ENCODE data around the gene ACOT9. TPM values are rescaled to one million over a fixed set of nuclear protein-coding genes. Genes with fewer than 3 reads are reported as not detected.

ACOT9 gene
- total and polyA plus RNA-seq, 2 donors (not counting 3 experiments of a cell fraction or from before 2014, with no cell fraction given): 38.4 to 83.1 TPM

DNA sequence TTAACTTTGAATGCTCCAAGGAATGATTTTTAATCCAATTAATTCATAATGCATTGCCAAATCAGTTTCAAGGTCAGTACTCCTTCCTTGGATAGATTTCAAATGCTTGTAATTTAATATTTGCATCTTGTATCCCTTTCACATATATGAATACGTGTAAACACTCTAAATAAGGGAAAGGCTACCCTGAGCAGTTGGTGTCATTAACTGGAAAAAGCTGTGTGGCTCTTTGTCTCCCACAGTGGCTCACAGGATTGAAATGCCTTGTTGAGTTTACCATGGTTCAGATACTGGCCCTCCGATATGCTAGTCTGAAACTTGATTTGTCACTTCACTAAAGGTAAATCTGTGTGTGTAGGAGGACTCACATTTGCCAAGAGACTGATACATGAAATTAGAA is 16.7 kb upstream of the ACOT9 start:
- intact Hi-C loops (cut with micrococcal nuclease): no loop called here
- no TSS peak for BruUV-seq (replicated peaks)
- H3K9me3 ChIP-seq (replicated peaks; ENCODE audit: control insufficient read depth, insufficient read depth, low read length): no peaks in the 10 kb centered on the region

More for the DNA sequence above, 16.7 kb upstream of the ACOT9 start:
- DNase-seq (ENCODE audit: low read depth, low spot score) (no peak), FAIRE-seq (peak; percentile 28)
- Histone ChIP-seq H3K9me1 (replicated peaks; ENCODE audit: control insufficient read depth, extremely low read depth, insufficient read depth, low read length) (no peaks in the 10 kb centered on the region), H3K27ac (ENCODE audit: insufficient read depth, low read depth, low read length) (no peak overlapping the region), H3K9ac (replicated peaks; ENCODE audit: extremely low read depth, insufficient read depth, low read length) (no peak overlapping the region), H3K27me3 (ENCODE audit: control insufficient read depth in 2 of 2, insufficient read depth in 2 of 2, low read length in 2 of 2) (no peaks in the 10 kb centered on the region), H3K4me1 (ENCODE audit: control insufficient read depth, extremely low read depth, insufficient read depth, low read length) (no peaks in the 10 kb centered on the region), H3K4me2 (ENCODE audit: insufficient read depth, low read length) (no peak overlapping the region), H3K36me3 (ENCODE audit: control insufficient read depth in 2 of 2, extremely low read depth in 1 of 2, insufficient read depth in 2 of 2, low read length in 2 of 2) (no peaks in the 10 kb centered on the region), H4K20me1 (replicated peaks; ENCODE audit: control insufficient read depth, extremely low read depth, insufficient read depth, low read length) (no peaks in the 10 kb centered on the region), H3K79me2 (ENCODE audit: control insufficient read depth, insufficient read depth, low read length) (no peaks in the 10 kb centered on the region), H2AFZ (ENCODE audit: low read depth, low read length) (no peak overlapping the region), H3K4me3 (replicated peaks in 1 of 3; ENCODE audit: insufficient read depth in 1 of 3, low read depth in 1 of 3, low read length in 3 of 3) (no peak overlapping the region)
- CTCF ChIA-PET: no interaction called here
- no peak for TF ChIP-seq EZH2 (IDR thresholded peaks at IDR 0.05; ENCODE audit: borderline replicate concordance, low read depth, low read length, severe bottlenecking)
- TF ChIP-seq, protein P1, sequence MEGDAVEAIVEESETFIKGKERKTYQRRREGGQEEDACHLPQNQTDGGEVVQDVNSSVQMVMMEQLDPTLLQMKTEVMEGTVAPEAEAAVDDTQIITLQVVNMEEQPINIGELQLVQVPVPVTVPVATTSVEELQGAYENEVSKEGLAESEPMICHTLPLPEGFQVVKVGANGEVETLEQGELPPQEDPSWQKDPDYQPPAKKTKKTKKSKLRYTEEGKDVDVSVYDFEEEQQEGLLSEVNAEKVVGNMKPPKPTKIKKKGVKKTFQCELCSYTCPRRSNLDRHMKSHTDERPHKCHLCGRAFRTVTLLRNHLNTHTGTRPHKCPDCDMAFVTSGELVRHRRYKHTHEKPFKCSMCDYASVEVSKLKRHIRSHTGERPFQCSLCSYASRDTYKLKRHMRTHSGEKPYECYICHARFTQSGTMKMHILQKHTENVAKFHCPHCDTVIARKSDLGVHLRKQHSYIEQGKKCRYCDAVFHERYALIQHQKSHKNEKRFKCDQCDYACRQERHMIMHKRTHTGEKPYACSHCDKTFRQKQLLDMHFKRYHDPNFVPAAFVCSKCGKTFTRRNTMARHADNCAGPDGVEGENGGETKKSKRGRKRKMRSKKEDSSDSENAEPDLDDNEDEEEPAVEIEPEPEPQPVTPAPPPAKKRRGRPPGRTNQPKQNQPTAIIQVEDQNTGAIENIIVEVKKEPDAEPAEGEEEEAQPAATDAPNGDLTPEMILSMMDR (IDR thresholded peaks at IDR 0.05; ENCODE audit: extremely low read depth in 1 of 2, insufficient read depth in 1 of 2, low read depth in 1 of 2, low read length in 2 of 2): no peak
- no peak for TF ChIP-seq POLR2A (IDR thresholded peaks at IDR 0.05; ENCODE audit: low read depth, low read length)
- TF ChIP-seq FOS (IDR thresholded peaks at IDR 0.05; ENCODE audit: borderline replicate concordance, insufficient read depth, low read length): no peak
- TF ChIP-seq, protein P2, sequence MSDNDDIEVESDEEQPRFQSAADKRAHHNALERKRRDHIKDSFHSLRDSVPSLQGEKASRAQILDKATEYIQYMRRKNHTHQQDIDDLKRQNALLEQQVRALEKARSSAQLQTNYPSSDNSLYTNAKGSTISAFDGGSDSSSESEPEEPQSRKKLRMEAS (IDR thresholded peaks at IDR 0.05; ENCODE audit: insufficient read depth, insufficient read length): no peak
- no peak for TF ChIP-seq MYC (IDR thresholded peaks at IDR 0.05; ENCODE audit: low read depth, low read length)
- no peak for TF ChIP-seq JUN (IDR thresholded peaks at IDR 0.05; ENCODE audit: borderline replicate concordance, insufficient read depth, insufficient read length, low read depth)
- TF ChIP-seq GATA2 (IDR thresholded peaks at IDR 0.05; ENCODE audit: insufficient read depth, insufficient read length, low read depth, low read length): no peak
- no peak for TF ChIP-seq POLR2AphosphoS5 (IDR thresholded peaks at IDR 0.05; ENCODE audit: insufficient read depth, low read depth, low read length)
- dilution Hi-C loops (cut with MboI; ENCODE audit: extremely low pct_ligation_motif_present, low sequenced_read_pairs): no loop called here
- POLR2A ChIA-PET: no interaction called here
